Endothelial cell of umbilical vein (primary cell): ENCODE measurements around the gene RRAGD. TPM values are rescaled to one million over a fixed set of nuclear protein-coding genes. Genes with fewer than 3 reads are reported as not detected.

ENCODE experiments used
- BruUV-seq: library from RNA; stranded (reverse); fragments of 400-500 nt; replicated peaks from 2 replicates; lab custom pipeline; 2021; lab: Mats Ljungman, UMichigan
- CTCF ChIA-PET: fragments of 300-600, 350-600 bp; sonication (Branson Sonifier 250); formaldehyde crosslinking; loops from one replicate; lab custom pipeline; 2021; ENCODE audit warnings: antibody characterized with exemption, inconsistent platforms; lab: Charles Lee
- POLR2A ChIA-PET: fragments of 300-600, 350-600 bp; sonication (Branson Sonifier 250); formaldehyde crosslinking; loops from one replicate; lab custom pipeline; 2021; ENCODE audit warnings: antibody characterized with exemption, inconsistent platforms; lab: Charles Lee
- DNase-seq: peaks from one replicate; pipeline ENCODE4 v3.0.0-alpha.2; 2011; ENCODE audit warnings: low read depth, low spot score
- FAIRE-seq: peaks from 2 replicates; lab custom pipeline; 2011; peaks lifted over from hg19 to GRCh38; lab: Jason Lieb, UNC
- H2AFZ ChIP-seq: 2 replicates; pipeline ENCODE4 v1.6.0; 2012; ENCODE audit warnings: low read depth, low read length, control low read depth, inconsistent platforms
- H3K27ac ChIP-seq: 2 replicates; pipeline ENCODE4 v1.5.1; 2011; ENCODE audit warnings: low read depth, mild to moderate bottlenecking, control low read depth, low read length, moderate library complexity; ENCODE audit not compliant: insufficient read depth
- H3K27me3 ChIP-seq, 2 experiments: 2 replicates each; pipeline versions ENCODE4 v1.6.0 to v1.6.1; 2011; ENCODE audit warnings: low read length in 2 of 2, mixed read lengths in 1 of 2; ENCODE audit not compliant: control insufficient read depth in 2 of 2, insufficient read depth in 2 of 2
- H3K36me3 ChIP-seq, 2 experiments: 2 replicates in 1 of 2; 3 replicates in 1 of 2; pipeline ENCODE4 v1.5.1; 2011; ENCODE audit warnings: low read length in 2 of 2, mild to moderate bottlenecking in 1 of 2, moderate library complexity in 1 of 2; ENCODE audit not compliant: control insufficient read depth in 2 of 2, insufficient read depth in 2 of 2; ENCODE audit errors: extremely low read depth in 1 of 2
- H3K4me1 ChIP-seq: 3 replicates; pipeline ENCODE4 v1.5.1; 2011; ENCODE audit warnings: mild to moderate bottlenecking, low read length; ENCODE audit not compliant: control insufficient read depth, insufficient read depth; ENCODE audit errors: extremely low read depth
- H3K4me2 ChIP-seq: 2 replicates; pipeline ENCODE4 v1.6.1; 2011; ENCODE audit warnings: low read length, control low read depth, mixed read lengths; ENCODE audit not compliant: insufficient read depth
- H3K4me3 ChIP-seq, 3 experiments: fragments of 200-600 bp in 1 of 3; sonication (generic), shearing (Covaris generic) in 1 of 3; replicated peaks in 1 of 3; 2 replicates each; pipeline ENCODE4 v1.5.1; 2011 to 2016; ENCODE audit warnings: control low read depth in 3 of 3, low read length in 3 of 3, mild to moderate bottlenecking in 2 of 3, inconsistent platforms in 1 of 3, low read depth in 1 of 3, moderate library complexity in 1 of 3; ENCODE audit not compliant: insufficient read depth in 1 of 3
- H3K79me2 ChIP-seq: 2 replicates; pipeline ENCODE4 v1.6.0; 2012; ENCODE audit warnings: low read length, inconsistent platforms; ENCODE audit not compliant: control insufficient read depth, insufficient read depth
- H3K9ac ChIP-seq: replicated peaks from 2 replicates; pipeline ENCODE3; 2011; ENCODE audit warnings: low read length, control low read depth; ENCODE audit not compliant: insufficient read depth; ENCODE audit errors: extremely low read depth
- H3K9me1 ChIP-seq: replicated peaks from 3 replicates; pipeline ENCODE4 v1.6.0; 2011; ENCODE audit warnings: mild to moderate bottlenecking, low read length; ENCODE audit not compliant: control insufficient read depth, insufficient read depth; ENCODE audit errors: extremely low read depth
- H3K9me3 ChIP-seq: replicated peaks from 2 replicates; pipeline ENCODE4 v1.5.1; 2012; ENCODE audit warnings: low read length, inconsistent platforms; ENCODE audit not compliant: control insufficient read depth, insufficient read depth
- H4K20me1 ChIP-seq: replicated peaks from 2 replicates; pipeline ENCODE3; 2011; ENCODE audit warnings: mild to moderate bottlenecking, low read length; ENCODE audit not compliant: control insufficient read depth, insufficient read depth; ENCODE audit errors: extremely low read depth
- CTCF ChIP-seq, 2 donors: IDR thresholded peaks; 1 replicate in 1 of 2; 2 replicates in 1 of 2; pipeline ENCODE4 v1.5.1; 2011; ENCODE audit warnings: low read length in 2 of 2, mild to moderate bottlenecking in 2 of 2, moderate library complexity in 2 of 2, control low read depth in 1 of 2, inconsistent platforms in 1 of 2, low read depth in 1 of 2; ENCODE audit not compliant: insufficient read depth in 1 of 2; ENCODE audit errors: extremely low read depth in 1 of 2
- EZH2 ChIP-seq: IDR thresholded peaks from 2 replicates; pipeline ENCODE4 v1.6.1; 2012; ENCODE audit warnings: borderline replicate concordance, low read depth, mild to moderate bottlenecking, moderate library complexity, low read length, inconsistent platforms; ENCODE audit not compliant: severe bottlenecking
- FOS ChIP-seq: IDR thresholded peaks from 2 replicates; pipeline ENCODE4 v1.6.1; 2011; ENCODE audit warnings: mild to moderate bottlenecking, low read length, moderate library complexity, borderline replicate concordance; ENCODE audit not compliant: insufficient read depth
- GATA2 ChIP-seq: IDR thresholded peaks from 2 replicates; pipeline ENCODE4 v1.7.0; 2011; ENCODE audit warnings: low read depth, mild to moderate bottlenecking, moderate library complexity, mixed read lengths, low read length; ENCODE audit not compliant: insufficient read length, insufficient read depth
- JUN ChIP-seq: IDR thresholded peaks from 2 replicates; pipeline ENCODE4 v1.6.1; 2011; ENCODE audit warnings: borderline replicate concordance, low read depth; ENCODE audit not compliant: insufficient read length, insufficient read depth
- MAX ChIP-seq: IDR thresholded peaks from 2 replicates; pipeline ENCODE4 v1.6.1; 2011; ENCODE audit not compliant: insufficient read depth, insufficient read length
- MYC ChIP-seq: IDR thresholded peaks from one replicate; pipeline ENCODE4 v1.6.1; 2011; ENCODE audit warnings: mild to moderate bottlenecking, low read depth, low read length
- POLR2A ChIP-seq: IDR thresholded peaks from 2 replicates; pipeline ENCODE4 v1.6.1; 2012; ENCODE audit warnings: low read depth, mild to moderate bottlenecking, control low read depth, low read length
- POLR2AphosphoS5 ChIP-seq: IDR thresholded peaks from 2 replicates; pipeline ENCODE4 v1.6.1; 2012; ENCODE audit warnings: low read depth, mild to moderate bottlenecking, control low read depth, low read length, moderate library complexity; ENCODE audit not compliant: insufficient read depth
- dilution Hi-C: fragments of 300-500 bp; cut with MboI; formaldehyde crosslinking; loops from one replicate; pipeline ENCODE4 v1.15.0; 2019; ENCODE audit warnings: low sequenced_read_pairs; ENCODE audit not compliant: extremely low pct_ligation_motif_present
- intact Hi-C: fragments of 100-400 bp; cut with micrococcal nuclease; formaldehyde crosslinking; loops from one replicate; pipeline ENCODE4 v1.10.0; 2022
- polyA plus RNA-seq, 4 experiments: library from polyadenylated mRNA; depleted of rRNA in 3 of 4; stranded (reverse) in 3 of 4; unstranded in 1 of 4; fragments of >200 nt; gene quantifications; 2 replicates each; pipeline versions ENCODE4 v1.2.1 to v1.2.3, GENCODE V29; 2011 to 2012; ENCODE audit warnings: missing spikeins in 1 of 4
- total RNA-seq: library from RNA; stranded (reverse); gene quantifications from 2 replicates; pipeline ENCODE4 v1.2.3, GENCODE V29; 2021

The RRAGD gene
- total and polyA plus RNA-seq, 2 donors (not counting 3 experiments of a cell fraction or from before 2014, with no cell fraction given), result 0.07 to 2.0 TPM

- Histone ChIP-seq H3K79me2 (no peaks in the 10 kb centered on the region), H3K27ac (no peak overlapping the region), H3K9me3 (no peaks in the 10 kb centered on the region), H3K4me1 (no peaks in the 10 kb centered on the region), H3K9me1 (no peaks in the 10 kb centered on the region), H3K36me3 (no peaks in the 10 kb centered on the region), H3K4me3 (no peak overlapping the region), H4K20me1 (no peaks in the 10 kb centered on the region), H3K9ac (no peak overlapping the region), H2AFZ (no peak overlapping the region), H3K4me2 (no peak overlapping the region), H3K27me3 (no peaks in the 10 kb centered on the region)
- intact Hi-C loops (no loop called here), dilution Hi-C loops (no loop called here)
- no peak for DNase-seq
- no peak for FAIRE-seq
- TF ChIP-seq POLR2A, result no peak
- no peak for TF ChIP-seq CTCF (IDR thresholded peaks at IDR 0.05; ENCODE audit: extremely low read depth in 1 of 2, insufficient read depth in 1 of 2, low read depth in 1 of 2, low read length in 2 of 2)
- no peak for TF ChIP-seq POLR2AphosphoS5
- no peak for TF ChIP-seq GATA2
- TF ChIP-seq FOS, result no peak
- no peak for TF ChIP-seq MYC
- TF ChIP-seq MAX, result no peak
- TF ChIP-seq JUN, result no peak
- TF ChIP-seq EZH2, result no peak
- ChIA-PET CTCF (interaction anchor here (0.9 to 1.0 kb wide), 2 partner anchors 11 to 12 kb away, joined by 3 read pairs; no protein-coding TSS in a partner anchor), POLR2A (no interaction called here)
- no TSS peak for BruUV-seq
Measured at GRCh38 chr6:89443658-89444057, 31.6 kb upstream of the RRAGD start.
